ENCODE results near the gene VPS51.

The VPS51 gene

DNA sequence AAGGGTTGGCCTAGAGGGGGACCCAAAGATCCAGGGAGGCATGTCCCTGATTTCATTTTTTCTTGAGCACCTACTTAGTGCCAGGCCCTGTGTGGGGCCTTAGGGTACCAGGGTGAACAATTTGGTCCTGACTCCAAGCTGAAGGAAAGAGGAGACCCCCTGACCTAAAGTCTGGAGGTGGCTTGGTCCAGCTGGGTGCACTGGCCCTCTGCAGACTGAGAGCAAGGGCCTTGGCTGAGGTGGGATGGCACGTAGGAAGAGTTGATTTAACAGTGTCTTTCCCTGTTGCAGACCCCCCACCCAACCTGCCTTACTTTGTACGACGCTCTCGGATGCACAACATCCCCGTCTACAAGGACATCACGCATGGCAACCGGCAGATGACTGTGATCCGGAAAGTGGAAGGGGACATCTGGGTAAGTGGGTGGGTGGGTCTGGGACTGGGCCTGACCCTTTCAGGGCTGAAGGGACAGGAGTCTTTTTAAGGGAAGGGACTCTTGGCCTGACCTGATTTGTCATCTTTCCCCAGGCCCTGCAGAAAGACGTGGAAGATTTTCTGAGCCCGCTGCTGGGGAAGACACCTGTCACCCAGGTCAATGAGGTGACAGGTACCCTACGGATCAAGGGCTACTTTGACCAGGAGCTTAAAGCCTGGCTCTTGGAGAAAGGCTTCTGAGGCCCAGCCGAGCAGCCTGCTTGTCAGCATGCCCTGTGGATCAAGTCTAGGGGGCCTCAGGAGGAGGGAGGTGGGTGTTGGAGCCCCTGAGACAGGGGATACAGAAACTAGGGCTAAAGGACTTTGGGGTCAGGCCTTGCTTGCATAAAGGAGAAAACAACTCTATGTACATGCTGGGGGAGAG lies 29.4 kb downstream of the VPS51 start:
- no peak for TF ChIP-seq POLR2A (IDR thresholded peaks at IDR 0.05; ENCODE audit: extremely low read depth, insufficient read length)
- TF ChIP-seq MYC (IDR thresholded peaks at IDR 0.05; ENCODE audit: low read depth, low read length), result no peak
- TF ChIP-seq, protein P1, sequence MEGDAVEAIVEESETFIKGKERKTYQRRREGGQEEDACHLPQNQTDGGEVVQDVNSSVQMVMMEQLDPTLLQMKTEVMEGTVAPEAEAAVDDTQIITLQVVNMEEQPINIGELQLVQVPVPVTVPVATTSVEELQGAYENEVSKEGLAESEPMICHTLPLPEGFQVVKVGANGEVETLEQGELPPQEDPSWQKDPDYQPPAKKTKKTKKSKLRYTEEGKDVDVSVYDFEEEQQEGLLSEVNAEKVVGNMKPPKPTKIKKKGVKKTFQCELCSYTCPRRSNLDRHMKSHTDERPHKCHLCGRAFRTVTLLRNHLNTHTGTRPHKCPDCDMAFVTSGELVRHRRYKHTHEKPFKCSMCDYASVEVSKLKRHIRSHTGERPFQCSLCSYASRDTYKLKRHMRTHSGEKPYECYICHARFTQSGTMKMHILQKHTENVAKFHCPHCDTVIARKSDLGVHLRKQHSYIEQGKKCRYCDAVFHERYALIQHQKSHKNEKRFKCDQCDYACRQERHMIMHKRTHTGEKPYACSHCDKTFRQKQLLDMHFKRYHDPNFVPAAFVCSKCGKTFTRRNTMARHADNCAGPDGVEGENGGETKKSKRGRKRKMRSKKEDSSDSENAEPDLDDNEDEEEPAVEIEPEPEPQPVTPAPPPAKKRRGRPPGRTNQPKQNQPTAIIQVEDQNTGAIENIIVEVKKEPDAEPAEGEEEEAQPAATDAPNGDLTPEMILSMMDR (IDR thresholded peaks at IDR 0.05; ENCODE audit: low read depth, low read length), result no peak
- TF ChIP-seq, protein P2, sequence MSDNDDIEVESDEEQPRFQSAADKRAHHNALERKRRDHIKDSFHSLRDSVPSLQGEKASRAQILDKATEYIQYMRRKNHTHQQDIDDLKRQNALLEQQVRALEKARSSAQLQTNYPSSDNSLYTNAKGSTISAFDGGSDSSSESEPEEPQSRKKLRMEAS (IDR thresholded peaks at IDR 0.05; ENCODE audit: low read depth, low read length), result no peak
- DNase-seq (ENCODE audit: low read depth), result no peak
- no peak overlapping the region for H3K4me3 ChIP-seq (ENCODE audit: low read depth, low read length)

DNA sequence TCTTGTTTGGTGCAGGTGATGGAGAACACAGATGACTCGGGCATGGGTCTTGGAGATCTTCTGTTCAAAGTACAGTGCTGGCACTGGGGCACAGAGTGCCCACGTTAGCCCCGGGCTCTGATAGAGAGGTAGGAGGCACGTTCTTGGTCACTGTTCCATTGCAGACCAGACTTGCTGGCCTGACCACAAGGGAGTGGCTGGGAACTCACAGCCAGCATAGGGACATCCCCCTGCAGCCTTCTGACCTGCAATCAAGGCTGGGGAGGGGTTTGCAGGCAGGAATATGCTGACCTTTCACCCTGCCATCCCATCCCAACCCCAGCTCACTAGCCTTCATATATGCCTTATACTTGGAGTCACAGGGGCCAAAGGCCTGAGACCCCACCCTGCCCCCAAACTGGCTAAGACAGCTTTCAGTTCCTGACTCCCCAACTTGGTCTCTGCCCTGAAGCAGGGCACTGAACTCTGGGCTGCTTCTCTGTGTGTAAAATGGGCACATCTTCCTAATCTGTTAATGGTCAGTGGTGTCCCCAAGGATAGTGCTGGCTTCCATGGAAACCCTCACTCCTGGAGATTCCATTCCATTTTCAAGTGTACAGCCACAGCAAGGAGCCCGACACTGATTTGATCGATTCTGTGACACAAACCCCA lies 30.7 kb downstream of the VPS51 start:
- peak; percentile 4 for DNase-seq (ENCODE audit: low read depth)
- no peak overlapping the region for H3K4me3 ChIP-seq (ENCODE audit: low read depth, low read length)
- TF ChIP-seq POLR2A (IDR thresholded peaks at IDR 0.05; ENCODE audit: extremely low read depth, insufficient read length), result no peak
- TF ChIP-seq MYC (IDR thresholded peaks at IDR 0.05; ENCODE audit: low read depth, low read length), result no peak
- TF ChIP-seq, protein P2 (IDR thresholded peaks at IDR 0.05; ENCODE audit: low read depth, low read length), result no peak
- TF ChIP-seq, protein P1 (IDR thresholded peaks at IDR 0.05; ENCODE audit: low read depth, low read length), result no peak

DNA sequence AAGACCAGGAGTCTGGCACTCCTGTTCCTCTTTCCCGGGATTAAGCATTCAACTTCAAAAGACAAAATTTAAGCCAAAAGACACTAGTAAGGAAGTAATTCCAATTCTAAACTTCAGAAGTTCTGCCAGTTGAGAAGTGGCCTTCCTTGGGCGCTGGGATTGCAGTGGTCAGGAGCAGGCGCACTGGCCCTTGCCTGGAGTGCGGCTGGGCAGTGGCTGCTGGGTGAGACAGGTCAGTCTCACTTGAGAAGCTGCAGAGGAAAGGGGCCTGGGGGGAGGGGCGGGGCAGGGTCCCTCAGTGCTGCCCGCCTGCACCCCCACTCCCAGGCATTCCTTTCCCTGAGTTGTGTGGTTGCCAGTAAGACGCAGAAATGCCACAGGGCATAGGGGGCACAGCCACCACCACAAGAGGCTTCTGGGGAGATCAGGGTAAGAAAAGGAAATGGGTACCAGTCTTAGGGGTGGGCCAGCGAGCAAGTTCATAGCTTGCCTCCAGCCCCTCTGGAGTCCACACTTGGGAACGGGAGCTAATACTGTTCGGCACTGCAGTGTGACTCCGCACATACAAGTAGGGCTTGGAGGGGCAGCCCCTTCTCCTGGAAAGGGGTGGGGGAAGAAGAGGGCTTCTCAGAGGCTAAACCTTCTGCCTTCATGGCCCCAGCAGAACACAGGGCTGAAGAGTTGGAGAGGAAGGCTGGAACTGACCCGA lies 31.6 kb downstream of the VPS51 start:
- H3K4me3 ChIP-seq (ENCODE audit: low read depth, low read length), result no peak overlapping the region
- peak; percentile 3 for DNase-seq (ENCODE audit: low read depth)
- TF ChIP-seq, protein P2 (IDR thresholded peaks at IDR 0.05; ENCODE audit: low read depth, low read length), result no peak
- TF ChIP-seq, protein P1 (IDR thresholded peaks at IDR 0.05; ENCODE audit: low read depth, low read length), result no peak
- TF ChIP-seq POLR2A (IDR thresholded peaks at IDR 0.05; ENCODE audit: extremely low read depth, insufficient read length) (no peak), MYC (IDR thresholded peaks at IDR 0.05; ENCODE audit: low read depth, low read length) (no peak)

DNA sequence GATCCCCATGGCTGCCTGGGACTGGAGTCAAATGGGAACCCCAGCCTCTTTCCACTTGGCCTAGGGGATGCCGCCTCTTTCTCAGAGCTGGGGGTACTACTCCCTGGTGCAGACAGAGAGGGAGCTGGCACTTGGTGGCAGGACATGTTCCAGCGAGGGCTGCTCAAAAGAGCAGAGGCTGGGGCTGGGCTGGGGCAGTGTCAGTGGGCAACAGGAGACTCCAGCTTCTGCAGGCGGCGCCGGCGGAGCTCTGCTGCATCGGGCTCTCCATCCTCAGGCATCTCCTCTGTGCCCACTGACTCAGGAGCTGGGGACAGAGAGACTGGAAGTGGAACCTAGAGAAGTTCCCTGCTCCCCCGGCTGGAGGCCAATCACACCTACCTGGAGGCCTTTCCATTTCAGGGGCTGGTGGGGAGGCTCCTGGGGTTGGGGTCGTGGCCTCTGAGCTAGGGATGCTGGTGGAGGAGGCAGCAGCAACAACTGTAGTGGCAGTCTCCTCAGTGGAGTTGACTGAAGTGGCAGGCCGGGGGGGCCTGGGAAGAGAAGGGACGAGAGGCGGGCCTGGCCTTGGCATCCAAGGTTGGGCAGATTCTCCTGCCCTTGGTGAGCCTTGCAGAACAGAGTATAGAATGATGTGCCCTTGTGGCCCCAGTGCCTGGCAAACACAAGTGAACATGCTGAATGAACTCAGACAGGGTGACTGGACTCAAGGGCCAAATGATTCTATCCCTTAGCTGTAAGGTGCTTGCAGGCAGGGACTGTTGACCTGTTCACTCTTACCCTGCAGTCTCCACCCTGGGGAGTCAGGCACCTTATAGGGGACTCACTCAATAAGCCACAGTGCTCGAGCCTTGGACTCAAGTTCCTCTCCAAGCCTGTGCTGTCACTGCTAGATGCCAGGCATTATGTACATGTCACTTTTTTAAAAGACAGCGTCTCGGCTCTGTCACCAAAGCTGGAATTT lies 32.5 kb downstream of the VPS51 start:
- TF ChIP-seq POLR2A (IDR thresholded peaks at IDR 0.05; ENCODE audit: extremely low read depth, insufficient read length) (no peak), MYC (IDR thresholded peaks at IDR 0.05; ENCODE audit: low read depth, low read length) (no peak)
- TF ChIP-seq, protein P2 (IDR thresholded peaks at IDR 0.05; ENCODE audit: low read depth, low read length), result no peak
- TF ChIP-seq, protein P1 (IDR thresholded peaks at IDR 0.05; ENCODE audit: low read depth, low read length), result no peak
- no peak overlapping the region for H3K4me3 ChIP-seq (ENCODE audit: low read depth, low read length)

More for the DNA sequence above, 32.5 kb downstream of the VPS51 start:
- DNase-seq (ENCODE audit: low read depth), result peak; percentile 15

All from NB4 (cell line).